GM18867 (cell line): Measurements from ENCODE around the gene DAP.
"Not testable (repeated sequence)": the region's sequence is repeated elsewhere in the genome, so short reads cannot be mapped to it uniquely, and the experiment has no call there.

Experiments used
- ATAC-seq: cut with Tn5 transposase; IDR thresholded peaks from one replicate; pipeline ENCODE4 v1.9.1; 2021; ENCODE audit warnings: mild to moderate bottlenecking, moderate library complexity; ENCODE audit not compliant: unreplicated experiment

Gene DAP

DNA sequence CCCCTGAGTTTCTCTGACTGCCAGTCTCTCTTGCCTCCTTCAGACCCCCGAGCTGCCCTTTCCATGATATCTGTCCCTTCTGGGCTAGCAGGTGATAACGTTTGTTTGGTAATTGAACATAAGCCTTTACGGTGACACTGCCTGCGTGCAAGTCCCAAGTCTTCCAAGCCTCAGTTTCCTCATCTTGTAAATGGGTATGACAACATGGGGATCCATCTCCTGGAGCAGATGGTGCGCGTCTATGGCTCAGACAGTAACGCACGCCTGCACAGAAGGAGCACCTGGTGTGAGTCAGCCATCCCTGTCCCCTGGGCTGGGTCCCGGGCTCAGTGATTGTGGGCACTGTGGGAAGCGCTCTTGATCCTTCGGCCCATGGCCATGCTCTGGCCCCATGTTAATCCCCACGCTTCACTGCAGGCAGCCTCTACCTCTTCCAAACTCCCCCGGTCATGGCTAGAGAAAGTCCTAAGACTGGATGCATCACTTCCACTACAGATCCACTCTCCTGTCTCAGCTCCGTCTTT, 85.8 kb downstream of the DAP start:
- no peak for ATAC-seq

DNA sequence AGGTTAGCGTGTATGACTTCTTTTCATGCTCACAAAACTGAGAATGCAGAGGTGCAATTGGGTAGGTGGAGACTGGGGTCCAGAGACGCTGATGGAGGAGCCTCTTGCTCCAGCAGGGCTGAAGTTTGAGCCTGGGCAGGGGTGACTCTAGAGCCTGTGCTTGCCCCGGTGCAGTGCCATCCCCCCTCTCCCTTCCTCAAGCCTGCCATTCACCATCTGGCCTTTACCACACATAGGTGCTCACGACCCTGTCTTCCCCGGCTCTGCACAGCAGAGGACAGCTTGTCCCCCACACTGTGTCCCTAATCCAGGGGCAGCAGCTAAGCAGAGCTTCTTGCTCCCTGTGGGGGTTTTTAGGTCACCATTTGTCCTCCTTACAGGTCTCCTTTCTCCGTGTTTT, 86.5 kb downstream of the DAP start:
- ATAC-seq, result no peak

DNA sequence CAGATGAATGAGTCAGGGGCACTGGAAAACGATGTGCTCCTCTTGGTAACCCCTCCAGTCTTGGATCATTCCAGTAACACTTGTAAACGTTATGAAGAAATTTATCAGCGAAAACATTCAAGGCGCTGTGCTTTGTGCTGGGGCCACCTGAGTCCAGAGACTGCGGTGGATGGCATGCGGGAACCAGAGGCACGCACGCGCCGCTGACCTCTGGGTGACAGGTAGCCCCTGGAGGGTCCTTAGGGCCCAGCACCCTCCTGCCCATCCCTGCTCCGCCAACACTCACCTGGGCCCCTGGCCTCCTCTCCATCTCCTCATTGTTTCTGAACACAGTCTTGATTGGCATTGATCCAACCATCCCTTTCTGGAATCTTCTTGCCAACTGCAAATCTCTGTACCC, 86.9 kb downstream of the DAP start:
- no peak for ATAC-seq

DNA sequence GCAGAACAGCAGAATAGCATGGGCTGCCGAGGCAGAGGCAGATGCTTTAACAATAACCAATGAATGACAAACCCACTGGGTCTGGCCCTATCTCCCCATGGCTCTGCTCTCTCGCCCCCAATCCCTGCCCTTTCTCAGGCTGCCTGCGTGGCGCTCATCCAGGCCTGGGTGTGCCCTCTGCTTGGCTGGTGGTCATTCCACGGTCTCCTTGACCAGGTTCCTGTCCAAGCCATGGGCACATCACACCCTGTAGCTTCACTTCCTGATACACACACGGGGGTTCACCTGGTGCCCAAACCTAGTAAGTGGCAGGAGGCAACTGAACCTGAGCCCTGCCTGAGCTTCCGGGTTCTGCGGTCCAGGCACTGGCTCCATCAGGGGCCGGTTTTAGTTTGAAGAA, 87.6 kb downstream of the DAP start:
- ATAC-seq, result no peak

DNA sequence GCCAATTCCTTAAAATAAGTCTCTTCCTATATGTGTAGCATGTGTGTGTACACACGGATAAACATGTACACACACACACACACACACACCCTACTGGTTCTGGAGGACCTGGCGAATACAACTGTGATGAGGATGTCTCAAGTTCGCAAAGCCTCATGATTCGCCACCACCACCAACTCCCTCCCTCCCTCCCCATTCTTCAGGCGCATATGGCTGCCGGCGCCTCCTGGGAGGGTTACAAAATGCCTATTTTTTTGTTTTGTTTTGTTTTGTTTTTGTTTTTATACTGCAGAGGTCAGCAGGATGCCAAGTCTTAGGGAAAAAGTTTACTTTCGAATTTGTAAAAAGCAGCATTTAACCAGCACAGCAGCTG, 88.0 kb downstream of the DAP start:
- no peak for ATAC-seq

DNA sequence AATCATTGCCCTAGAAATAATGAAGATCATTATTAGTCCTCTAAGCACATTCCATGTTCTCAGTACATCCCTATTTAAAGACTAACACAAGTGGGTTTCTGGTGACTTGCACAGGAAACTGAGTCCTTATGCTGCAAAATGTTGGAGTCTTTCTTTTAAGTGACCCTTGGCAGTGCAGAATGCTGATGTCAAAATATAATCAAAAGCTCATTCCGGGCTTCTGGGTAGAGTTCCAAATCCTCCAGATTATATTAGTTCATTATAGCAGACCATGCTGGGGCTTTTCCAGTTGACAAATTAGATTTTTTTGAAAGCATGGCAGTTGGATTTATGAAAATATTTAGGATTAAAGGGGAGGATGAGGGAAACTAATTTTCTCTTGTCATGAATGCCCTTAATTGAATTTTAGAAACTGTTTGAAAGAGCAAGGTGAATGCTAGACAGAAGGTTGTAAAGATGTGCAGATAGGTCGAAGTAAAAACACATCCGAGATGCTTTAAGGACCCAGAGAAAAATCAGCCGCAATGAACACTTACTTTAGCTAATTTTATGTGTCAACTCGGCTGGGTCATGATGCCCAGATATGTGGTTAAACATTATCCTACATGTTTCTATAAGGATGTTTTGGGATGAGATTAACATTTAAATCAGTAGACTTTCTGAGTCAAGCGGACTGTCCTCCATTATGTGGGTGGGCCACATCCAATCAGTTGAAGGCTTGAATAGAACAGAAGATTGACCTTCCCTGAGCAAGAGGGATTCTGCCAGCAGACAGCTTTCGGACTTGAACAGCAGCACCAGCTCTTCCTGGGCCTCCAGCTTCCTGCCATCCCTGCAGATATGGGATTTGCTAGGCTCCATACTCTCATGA, 88.7 kb downstream of the DAP start:
- ATAC-seq, result no peak

DNA sequence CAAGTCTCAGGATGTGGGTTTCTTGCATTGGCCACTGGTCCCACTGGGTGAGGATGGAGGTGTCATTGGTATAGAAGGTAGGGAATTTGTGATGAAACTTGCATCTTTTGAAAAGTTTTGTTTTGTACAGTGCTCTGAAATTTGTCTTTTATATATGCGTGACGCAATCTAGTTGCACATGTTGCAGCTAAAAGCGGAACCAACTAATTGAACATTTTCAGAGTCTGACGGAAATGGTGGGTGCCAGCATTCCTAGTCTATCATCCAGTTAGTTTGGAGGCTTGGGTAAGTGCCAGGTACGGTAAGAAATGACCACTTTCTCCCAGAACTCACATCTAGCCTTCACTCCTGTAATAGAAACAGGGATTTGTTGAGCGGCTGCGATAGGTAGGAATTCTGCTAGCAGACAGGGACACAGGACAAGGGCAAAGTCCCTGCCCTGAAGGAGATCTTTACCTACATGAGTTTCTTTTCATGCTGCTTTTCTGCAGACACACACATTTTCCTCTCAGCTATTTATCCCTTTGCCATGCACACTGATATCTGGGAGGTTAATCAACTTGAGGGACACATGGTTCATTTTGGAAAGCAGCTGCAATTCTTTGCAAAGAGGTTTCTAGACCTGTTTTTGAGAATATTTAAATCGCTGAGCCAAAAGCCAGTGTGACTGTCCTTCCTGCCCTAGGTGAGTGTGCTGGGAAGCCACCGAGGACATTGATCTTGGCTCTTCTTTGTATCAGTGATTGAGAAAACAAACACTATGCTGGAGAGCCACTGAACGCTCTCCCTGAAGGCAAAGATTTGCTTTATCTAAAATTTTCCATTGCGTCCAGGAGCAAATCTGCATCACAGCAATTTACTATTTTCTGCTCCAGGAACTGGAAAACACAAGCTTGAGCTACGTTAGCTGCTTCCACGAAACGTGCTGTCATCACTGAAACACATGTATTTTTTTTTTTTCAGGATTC, 89.7 kb downstream of the DAP start:
- ATAC-seq, result no peak

DNA sequence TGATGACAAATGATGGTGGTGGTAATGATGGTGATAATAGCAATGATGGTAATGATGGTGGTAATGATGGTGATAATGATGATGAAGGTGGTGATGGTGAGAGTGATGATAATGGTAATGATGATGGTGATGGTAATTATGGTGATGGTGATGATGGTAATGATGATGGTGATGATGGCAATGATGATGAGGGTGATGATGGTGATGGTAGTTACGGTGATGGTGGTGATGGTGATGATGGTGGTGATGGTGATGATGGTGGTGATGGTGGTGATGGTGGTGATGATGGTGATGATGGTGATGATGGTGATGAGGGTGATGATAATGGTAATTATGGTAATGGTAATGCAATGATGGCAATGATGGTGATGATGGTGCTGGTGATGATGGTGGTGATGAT, 91.1 kb downstream of the DAP start:
- ATAC-seq, result no peak

DNA sequence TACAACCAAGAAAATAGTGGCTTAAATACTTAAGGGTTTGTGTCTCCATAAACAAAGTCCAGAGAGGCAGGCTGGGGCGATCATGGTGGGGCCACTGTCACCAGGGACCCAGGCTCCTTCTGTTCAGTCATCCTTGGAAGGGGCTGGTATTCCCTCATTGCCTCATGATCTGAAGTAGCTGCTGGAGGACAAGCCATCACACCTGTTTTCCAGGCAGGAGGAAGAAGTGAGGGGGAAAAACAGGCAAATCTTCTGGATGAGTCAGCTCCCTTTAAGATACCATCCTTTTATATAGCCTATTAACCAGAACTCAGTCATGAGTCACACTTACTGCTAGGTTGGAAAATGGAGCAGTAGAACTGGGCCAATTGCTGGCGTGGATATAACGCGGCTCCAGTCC, 92.3 kb downstream of the DAP start:
- ATAC-seq, result no peak

DNA sequence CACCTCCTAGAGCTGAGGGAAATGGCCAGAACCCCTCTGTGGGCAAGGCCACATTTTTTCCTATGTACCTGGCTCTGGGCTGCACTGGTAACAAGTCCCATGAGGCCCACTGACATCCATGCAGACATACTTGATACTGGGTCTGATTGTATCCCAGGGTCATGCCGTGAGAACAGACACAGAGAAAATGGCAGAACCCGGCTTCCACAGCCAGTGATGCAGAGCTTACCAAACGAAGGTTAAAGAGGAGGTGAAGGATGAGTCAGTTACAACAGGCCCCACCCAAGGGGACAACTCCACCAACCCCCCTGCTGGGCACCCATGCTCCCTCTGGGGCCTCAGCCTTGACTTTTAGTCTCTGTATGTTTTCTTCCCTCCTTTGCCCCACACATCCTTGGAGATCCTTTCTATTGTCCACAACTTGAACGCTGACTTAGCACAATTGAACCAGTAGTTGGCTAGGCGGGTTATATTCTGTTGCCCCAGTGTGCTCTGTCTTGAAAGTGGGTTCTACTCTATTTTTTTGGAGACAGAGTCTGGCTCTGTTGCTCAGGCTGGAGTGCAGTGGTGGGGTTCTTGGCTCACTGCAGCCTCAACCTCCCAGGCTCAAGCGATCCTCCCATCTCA, 93.5 kb downstream of the DAP start:
- ATAC-seq, result no peak

DNA sequence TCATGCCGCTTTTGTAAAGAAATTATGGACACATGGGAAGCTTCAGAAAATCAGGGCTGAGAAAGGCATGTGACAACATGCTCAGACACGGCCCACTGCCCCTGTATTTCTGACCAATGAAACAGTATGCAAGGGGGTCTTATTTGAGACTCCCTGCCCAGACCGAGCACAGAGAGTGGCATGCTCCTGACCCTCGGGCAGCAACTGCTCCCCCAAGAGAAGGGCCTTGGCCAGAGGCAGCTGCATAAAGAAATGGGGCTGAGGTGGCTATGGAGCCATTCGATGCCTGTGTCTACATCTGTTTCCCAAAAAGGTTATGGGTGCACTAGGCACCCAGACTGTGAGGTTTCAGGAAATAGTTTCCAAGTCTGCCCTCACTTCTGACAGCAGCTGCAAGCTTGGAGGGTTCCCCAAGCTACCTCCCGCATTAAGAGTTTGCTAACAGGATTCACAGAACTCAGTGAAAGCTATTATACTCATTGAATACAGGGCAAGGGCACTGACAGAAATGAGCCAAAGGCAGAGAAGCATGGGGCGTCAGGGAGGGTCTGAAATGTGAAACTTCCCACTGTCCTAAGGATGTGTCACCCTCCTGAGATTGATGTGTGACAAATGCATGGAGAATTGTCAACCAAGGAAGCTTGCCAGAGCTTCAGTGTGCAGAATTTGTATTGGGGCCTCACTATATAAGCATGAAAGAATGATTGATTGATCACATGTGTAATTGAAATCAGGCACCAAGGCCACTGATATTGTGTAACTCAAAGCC, 94.3 kb downstream of the DAP start:
- no peak for ATAC-seq

DNA sequence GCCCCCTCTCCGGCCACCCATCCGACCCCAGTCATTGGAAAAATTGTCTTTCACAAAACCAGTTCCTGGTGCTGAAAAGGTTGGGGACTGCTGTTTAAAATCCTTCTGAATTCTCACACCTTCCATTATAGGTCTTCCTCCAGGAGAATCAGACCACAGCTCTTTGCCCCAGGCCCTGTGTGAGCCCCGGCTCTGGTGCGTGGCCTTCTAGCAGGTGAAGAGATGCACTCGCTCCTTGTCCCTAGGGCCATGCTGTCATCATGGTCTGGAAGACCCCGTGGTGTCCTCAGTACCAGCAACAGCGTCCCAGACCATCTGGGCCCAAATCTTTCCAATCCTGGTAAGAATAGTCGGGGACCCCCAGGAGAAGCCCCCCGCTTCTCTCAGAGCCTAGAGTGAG, 95.2 kb downstream of the DAP start:
- no peak for ATAC-seq

DNA sequence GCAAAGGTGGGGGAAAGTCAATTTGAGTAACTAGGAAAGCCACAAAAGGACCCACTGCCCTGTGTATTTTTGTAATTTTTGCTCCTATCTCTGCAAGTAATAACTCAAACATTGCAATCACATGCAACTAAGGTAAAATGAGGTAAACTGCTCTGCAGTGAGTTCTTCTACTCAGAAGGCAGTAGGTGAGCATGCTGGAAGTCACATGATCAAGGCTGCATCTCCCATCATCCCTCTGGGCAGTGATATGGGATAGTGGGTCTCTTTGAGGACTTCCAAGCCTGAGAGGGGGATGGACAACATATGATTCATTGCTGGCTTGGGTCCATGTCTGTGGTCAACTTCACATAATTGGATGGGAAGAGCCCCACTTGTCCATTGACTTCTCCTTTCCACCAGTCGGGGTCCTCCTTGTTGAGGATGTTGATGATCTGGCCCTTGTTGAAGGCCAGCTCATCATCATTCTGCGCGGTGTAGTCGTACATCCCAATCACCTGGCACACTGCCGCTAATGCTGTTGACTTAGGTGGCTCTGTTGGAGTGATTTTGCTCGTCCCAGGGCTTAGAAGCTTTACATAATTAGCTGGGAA, 96.8 kb downstream of the DAP start:
- not testable (repeated sequence) for ATAC-seq

DNA sequence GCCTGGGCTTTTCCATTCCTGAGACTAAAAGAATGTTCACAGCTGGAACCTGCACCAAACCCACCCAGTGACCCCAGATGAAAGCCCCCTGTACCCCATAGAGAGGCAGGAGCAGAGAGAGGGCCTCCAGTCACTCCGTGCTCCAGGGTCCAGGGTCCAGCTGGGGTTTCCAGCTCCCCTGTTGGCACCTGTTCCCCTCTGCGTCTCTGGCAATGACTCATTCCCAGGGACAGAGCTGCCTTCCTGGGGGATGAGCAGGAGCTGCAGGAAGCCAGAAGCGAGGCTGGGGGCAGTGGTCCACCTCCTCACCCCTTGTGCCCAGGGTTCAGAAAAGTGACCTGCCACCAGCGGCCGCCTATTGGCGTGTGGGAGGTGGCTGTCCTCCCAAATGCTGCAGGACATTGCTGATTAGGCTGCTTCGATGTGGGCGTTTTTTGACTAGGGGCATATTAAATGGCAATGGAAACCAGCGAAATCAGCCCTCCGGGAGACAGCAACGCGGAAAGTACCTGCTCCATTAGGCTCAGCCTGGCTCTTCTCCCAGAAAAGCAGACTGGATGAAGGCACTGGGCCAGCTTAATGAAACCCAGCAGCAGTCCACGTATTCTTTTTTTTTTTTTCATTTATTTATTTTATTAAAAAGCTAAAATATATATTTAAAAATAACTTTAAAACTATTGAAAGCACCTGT, 97.4 kb downstream of the DAP start:
- ATAC-seq, result no peak

DNA sequence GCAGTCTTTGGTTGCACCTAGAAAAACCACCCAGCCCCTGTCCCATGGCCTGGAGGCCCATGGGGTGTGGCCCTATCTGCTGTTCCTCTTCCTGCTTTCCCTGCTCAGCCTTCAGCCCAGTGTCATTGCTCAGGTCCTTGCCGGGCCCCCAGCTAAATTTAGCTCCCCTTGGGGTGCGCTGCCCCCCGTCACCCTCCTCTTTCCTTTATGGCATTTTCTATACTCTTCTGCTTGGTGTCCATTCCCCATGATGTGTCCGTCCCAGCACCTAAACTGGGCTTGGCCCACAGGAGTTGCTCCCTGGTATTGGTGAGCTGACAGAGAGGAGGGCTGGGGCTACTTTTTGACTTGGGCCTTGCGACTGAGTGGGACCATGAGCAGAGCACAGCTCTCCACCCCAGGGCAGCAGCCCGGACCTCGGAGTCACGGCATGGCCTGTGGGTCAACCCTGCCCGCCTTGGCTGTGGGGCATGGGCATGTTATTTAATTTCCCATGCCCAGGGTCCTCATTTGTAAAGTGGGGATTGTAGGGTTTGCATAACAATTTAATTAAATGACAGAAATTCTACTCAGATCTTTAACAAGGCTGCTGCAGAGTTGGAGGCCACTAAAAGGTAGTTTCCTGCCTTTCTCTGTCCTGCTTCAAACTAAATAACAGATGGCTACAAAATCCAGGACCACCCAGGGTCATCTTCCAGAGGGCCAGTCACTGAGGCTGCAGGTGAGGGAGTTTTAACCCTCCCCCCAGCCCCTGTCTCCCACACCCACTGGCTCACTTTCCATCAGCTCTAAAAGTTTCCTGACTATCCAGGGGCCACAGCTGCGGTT, 98.2 kb downstream of the DAP start:
- ATAC-seq, result no peak

DNA sequence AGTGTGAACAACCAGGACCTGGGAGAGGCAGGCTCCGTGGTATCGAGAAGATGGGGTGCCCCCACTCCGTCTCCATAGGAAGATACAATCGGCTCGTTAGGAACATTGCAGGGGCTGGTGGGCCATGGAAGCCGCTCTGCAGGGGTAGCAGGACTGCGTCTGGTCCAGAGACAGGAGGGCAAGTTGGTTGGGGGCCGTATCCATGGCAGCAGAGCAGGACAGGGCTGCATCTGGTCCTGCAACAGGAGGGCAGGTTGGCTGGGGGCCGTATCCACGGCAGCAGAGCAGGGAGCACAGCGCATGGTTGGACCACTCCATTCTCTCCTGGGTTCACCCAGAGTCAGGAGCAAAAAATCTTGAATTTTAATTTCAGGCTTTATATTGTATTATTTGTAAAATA, 99.0 kb downstream of the DAP start:
- no peak for ATAC-seq

DNA sequence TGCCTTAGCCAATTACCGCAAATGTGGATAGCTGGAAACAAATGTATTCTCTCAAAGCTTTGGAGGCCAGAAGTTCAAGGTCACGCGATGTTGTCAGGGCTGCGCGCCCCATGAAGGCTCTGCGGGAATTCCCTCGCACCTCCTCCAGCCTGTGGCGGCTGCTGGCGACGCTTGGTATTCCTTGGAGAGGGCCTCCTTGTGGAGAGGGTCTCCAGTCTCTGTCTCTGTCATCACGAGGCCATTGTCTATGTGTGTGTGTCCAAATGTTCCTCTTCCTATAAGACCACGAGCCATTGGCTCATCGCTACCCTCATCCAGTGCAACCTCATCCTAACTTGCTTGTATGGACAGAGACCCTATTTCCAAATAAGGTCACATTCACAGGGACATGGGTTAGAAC, 99.6 kb downstream of the DAP start:
- no peak for ATAC-seq

DNA sequence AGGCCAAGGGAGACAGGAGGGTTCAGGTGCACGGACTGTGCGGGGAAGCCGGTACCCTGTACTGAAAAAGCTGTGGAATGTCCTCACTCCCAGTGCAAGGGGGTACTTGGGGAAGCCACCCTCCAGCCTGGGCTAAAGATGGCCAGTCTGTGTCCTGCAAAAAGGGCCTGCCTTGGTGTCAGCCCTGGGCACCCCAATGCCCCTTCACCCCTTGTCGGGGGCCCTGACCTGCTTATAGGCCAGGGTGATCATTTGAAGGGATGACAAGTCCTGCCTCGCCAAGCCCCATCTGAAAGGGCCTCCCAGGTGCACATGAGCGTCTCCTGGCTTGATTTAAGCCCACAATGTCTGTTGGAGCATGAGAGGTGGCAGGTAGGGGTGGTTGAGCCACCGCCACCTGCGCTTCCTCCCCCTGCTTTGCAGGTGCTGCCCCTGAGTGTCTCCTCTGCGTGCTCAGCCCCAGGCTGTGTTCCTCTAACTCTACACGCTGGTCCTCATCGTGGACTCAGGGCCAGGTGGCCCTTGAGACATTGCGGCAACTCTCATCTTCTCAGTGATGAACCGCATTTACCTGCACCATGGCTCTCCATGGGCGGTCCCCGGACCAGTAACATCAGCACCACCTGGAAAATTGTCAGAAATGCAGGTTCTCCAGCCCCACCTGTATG, 100.2 kb downstream of the DAP start:
- ATAC-seq, result no peak
